ENCODE data around the gene PLCL1.

Gene PLCL1

DNA sequence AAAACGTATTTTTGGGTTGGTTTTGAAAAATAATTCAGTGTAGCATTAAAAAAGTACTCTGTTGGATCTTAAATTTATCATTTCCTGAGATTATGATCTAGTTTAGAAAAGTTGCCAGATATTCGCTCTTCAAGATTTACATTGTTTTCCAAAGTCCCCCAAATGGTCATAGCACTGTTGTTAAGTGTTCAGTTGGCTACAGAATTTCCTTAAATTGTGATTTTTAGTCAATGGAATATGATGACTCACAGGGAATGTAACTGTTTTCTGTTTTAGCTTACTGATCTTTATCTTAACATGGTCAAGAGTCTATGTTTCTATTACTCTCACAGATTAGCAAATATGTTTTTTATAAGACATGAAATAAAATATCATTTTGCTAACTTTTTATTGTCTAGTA lies 23.2 kb downstream of the PLCL1 start:
- peak; percentile 94 for ATAC-seq
- peak; percentile 94 for TF ChIP-seq RARB (CRISPR knock-in tag; IDR thresholded peaks at IDR 0.05)
- peak; percentile 98 for TF ChIP-seq ISL1 (CRISPR knock-in tag; IDR thresholded peaks at IDR 0.05)
- no peak for TF ChIP-seq SNAI2 (CRISPR knock-in tag; IDR thresholded peaks at IDR 0.05)
- TF ChIP-seq ZFP30 (CRISPR knock-in tag; IDR thresholded peaks at IDR 0.05): no peak
- TF ChIP-seq, protein P1, sequence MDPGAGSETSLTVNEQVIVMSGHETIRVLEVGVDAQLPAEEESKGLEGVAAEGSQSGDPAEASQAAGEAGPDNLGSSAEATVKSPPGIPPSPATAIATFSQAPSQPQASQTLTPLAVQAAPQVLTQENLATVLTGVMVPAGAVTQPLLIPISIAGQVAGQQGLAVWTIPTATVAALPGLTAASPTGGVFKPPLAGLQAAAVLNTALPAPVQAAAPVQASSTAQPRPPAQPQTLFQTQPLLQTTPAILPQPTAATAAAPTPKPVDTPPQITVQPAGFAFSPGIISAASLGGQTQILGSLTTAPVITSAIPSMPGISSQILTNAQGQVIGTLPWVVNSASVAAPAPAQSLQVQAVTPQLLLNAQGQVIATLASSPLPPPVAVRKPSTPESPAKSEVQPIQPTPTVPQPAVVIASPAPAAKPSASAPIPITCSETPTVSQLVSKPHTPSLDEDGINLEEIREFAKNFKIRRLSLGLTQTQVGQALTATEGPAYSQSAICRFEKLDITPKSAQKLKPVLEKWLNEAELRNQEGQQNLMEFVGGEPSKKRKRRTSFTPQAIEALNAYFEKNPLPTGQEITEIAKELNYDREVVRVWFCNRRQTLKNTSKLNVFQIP (CRISPR knock-in tag; IDR thresholded peaks at IDR 0.05; ENCODE audit: borderline replicate concordance, low read depth): 0 out of 2 replicates have a peak, but pooled peaks have one; percentile 41
- TF ChIP-seq ZNF8 (CRISPR knock-in tag; IDR thresholded peaks at IDR 0.05): no peak
- no peak for TF ChIP-seq ZC3H10 (CRISPR knock-in tag; IDR thresholded peaks at IDR 0.05)
- TF ChIP-seq ZFP3 (CRISPR knock-in tag; IDR thresholded peaks at IDR 0.05): no peak
- TF ChIP-seq PPARA (CRISPR knock-in tag; IDR thresholded peaks at IDR 0.05; ENCODE audit: borderline replicate concordance): no peak
- no peak for TF ChIP-seq TCF4 (CRISPR knock-in tag; IDR thresholded peaks at IDR 0.05; ENCODE audit: borderline replicate concordance)
- TF ChIP-seq OSR1 (CRISPR knock-in tag; IDR thresholded peaks at IDR 0.05): no peak
- TF ChIP-seq, protein P2, sequence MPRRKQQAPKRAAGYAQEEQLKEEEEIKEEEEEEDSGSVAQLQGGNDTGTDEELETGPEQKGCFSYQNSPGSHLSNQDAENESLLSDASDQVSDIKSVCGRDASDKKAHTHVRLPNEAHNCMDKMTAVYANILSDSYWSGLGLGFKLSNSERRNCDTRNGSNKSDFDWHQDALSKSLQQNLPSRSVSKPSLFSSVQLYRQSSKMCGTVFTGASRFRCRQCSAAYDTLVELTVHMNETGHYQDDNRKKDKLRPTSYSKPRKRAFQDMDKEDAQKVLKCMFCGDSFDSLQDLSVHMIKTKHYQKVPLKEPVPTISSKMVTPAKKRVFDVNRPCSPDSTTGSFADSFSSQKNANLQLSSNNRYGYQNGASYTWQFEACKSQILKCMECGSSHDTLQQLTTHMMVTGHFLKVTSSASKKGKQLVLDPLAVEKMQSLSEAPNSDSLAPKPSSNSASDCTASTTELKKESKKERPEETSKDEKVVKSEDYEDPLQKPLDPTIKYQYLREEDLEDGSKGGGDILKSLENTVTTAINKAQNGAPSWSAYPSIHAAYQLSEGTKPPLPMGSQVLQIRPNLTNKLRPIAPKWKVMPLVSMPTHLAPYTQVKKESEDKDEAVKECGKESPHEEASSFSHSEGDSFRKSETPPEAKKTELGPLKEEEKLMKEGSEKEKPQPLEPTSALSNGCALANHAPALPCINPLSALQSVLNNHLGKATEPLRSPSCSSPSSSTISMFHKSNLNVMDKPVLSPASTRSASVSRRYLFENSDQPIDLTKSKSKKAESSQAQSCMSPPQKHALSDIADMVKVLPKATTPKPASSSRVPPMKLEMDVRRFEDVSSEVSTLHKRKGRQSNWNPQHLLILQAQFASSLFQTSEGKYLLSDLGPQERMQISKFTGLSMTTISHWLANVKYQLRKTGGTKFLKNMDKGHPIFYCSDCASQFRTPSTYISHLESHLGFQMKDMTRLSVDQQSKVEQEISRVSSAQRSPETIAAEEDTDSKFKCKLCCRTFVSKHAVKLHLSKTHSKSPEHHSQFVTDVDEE (CRISPR knock-in tag; IDR thresholded peaks at IDR 0.05): no peak
- no peak for TF ChIP-seq BACH2 (CRISPR knock-in tag; IDR thresholded peaks at IDR 0.05; ENCODE audit: borderline replicate concordance)
- no peak for TF ChIP-seq CREB5 (CRISPR knock-in tag; IDR thresholded peaks at IDR 0.05; ENCODE audit: low read depth)
- TF ChIP-seq ARNTL (CRISPR knock-in tag; IDR thresholded peaks at IDR 0.05; ENCODE audit: borderline replicate concordance, low read depth): no peak
- peak; percentile 94; the same call in 1 of the 2 replicates for TF ChIP-seq TOX (CRISPR knock-in tag; IDR thresholded peaks at IDR 0.05; ENCODE audit: borderline replicate concordance)
- no peak for TF ChIP-seq ZNF565 (CRISPR knock-in tag; conservative IDR thresholded peaks at IDR 0.05; ENCODE audit: low read depth)
- no peak for TF ChIP-seq ESRRG (CRISPR knock-in tag; IDR thresholded peaks at IDR 0.05)
- TF ChIP-seq CSRNP3 (CRISPR knock-in tag; IDR thresholded peaks at IDR 0.05): no peak

DNA sequence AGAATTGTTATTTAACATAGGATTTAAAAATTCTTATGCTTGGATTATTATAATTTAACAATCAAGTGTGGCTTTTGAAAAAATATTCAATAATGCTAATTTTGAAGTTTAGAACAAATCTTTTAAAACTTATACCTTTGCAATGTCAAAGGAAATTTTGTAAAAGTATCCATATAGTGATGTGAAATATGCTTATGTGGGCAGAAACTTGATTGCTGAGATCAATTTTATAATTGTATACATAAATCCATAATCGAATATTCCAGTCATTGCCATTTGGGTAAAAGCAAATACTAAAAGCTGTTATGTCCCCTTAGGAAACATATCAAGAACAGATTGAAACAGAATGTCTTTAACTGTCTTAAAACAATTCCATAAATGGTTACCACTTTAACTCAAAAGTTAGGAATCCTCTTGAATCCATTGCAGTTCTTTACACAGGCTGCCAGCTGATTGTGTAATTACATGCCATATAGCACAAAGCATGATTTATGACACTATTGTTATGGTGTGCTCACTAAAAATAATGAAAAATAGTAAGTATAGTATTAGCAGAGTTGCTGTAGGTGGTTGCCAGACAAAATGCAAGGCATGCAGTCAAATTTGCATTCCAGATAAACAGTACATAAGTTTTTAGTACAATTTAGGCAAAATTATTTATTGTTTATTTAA lies 24.2 kb downstream of the PLCL1 start:
- ATAC-seq: peak; percentile 39; the same call in 2 of the 3 replicates
- TF ChIP-seq ISL1 (CRISPR knock-in tag; IDR thresholded peaks at IDR 0.05) (peak; percentile 81), CSRNP3 (CRISPR knock-in tag; IDR thresholded peaks at IDR 0.05) (no peak), CSDC2 (CRISPR knock-in tag; IDR thresholded peaks at IDR 0.05) (no peak), ZC3H10 (CRISPR knock-in tag; IDR thresholded peaks at IDR 0.05) (no peak)
- TF ChIP-seq, protein P1 (CRISPR knock-in tag; IDR thresholded peaks at IDR 0.05; ENCODE audit: borderline replicate concordance, low read depth): no peak

All from SK-N-SH treated with all-trans-retinoic acid at 6 μM for 48 hours (cell line).